ENCODE measurements around the gene SYNGAP1.

Gene SYNGAP1

GRCh38 chr6:33456156-33456555 lies 36.3 kb downstream of the SYNGAP1 start:
- TF ChIP-seq CTCF (IDR thresholded peaks at IDR 0.05; ENCODE audit: control insufficient read depth, extremely low read depth, insufficient read depth): no peak
- no peak for DNase-seq (ENCODE audit: low read depth)
- H3K4me3 ChIP-seq (ENCODE audit: low read depth, low read length): no peak overlapping the region

- no peak for DNase-seq (ENCODE audit: low read depth)
- TF ChIP-seq CTCF (IDR thresholded peaks at IDR 0.05; ENCODE audit: control insufficient read depth, extremely low read depth, insufficient read depth): no peak
- H3K4me3 ChIP-seq (ENCODE audit: low read depth, low read length): no peak overlapping the region
Measured at GRCh38 chr6:33458676-33459075, 38.8 kb downstream of the SYNGAP1 start.

DNA sequence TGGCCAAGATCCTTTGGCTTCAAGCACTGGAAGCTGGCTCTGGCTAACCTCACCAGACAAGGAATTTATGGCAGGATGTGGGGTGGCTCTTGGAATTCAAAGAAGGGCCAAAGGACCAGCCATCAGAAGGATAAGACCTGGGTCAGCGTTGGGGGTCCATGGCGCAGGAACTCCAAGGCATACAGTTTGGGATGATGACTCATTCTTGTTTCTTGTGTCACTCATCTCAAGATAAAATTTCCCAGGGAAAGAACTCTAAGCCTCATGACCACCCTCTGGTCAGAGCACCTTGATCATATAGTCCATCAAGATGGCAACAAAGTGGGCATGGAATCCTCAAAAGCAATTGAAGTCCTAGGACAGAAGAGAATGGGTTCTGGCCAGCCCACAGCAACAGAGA lies 39.4 kb downstream of the SYNGAP1 start:
- no peak for DNase-seq (ENCODE audit: low read depth)
- no peak for TF ChIP-seq CTCF (IDR thresholded peaks at IDR 0.05; ENCODE audit: control insufficient read depth, extremely low read depth, insufficient read depth)
- no peak overlapping the region for H3K4me3 ChIP-seq (ENCODE audit: low read depth, low read length)

DNA sequence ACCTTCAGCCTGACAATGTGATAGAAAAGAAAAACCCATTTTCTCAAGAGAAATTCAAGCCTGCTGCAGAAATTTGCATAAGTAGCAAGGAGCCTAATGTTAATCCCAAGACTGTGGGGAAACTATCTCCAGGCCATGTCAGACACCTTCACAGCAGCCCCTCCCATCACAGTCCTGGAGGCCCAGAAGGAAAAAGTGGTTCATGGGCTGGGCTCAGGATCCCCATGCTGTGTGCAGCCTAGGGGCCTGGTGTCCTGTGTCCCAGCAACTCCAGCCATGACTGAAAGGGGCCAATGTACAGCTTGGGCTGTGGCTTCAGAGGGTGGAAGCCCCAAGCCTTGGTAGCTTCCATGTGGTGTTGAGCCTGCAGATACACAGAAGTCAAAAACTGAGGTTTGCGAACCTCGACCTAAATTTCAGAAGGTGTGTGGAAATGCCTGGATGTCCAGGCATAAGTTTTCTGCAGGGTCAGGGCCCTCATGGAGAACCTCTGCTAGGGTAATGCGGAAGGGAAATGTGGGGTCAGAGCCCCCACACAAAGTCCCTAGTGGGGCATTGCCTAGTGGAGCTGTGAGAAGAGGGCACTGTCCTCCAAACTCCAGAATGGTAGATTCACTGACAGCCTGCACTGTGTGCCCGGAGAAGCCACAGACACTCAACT lies 46.3 kb downstream of the SYNGAP1 start:
- H3K4me3 ChIP-seq (ENCODE audit: low read depth, low read length): no peak overlapping the region
- no peak for DNase-seq (ENCODE audit: low read depth)
- no peak for TF ChIP-seq CTCF (IDR thresholded peaks at IDR 0.05; ENCODE audit: control insufficient read depth, extremely low read depth, insufficient read depth)

DNA sequence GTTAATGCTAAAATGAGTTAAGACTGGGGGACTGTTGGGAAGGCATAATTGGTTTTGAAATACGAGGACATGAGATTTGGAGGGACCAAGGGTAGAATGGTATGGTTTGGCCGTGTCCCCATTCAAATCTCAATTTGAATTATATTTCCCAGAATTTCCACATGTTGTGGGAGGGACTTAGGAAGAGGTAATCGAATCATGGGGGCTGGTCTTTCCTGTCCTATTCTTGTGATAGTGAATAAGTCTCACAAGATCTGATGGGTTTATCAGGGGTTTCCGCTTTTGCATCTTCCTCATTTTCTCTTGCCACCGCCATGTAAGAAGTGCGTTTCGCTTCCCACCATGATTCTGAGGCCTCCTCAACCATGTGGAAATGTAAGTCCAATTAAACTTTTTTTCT lies 47.2 kb downstream of the SYNGAP1 start:
- DNase-seq (ENCODE audit: low read depth): no peak
- no peak overlapping the region for H3K4me3 ChIP-seq (ENCODE audit: low read depth, low read length)
- no peak for TF ChIP-seq CTCF (IDR thresholded peaks at IDR 0.05; ENCODE audit: control insufficient read depth, extremely low read depth, insufficient read depth)

- TF ChIP-seq CTCF (IDR thresholded peaks at IDR 0.05; ENCODE audit: control insufficient read depth, extremely low read depth, insufficient read depth): no peak
- H3K4me3 ChIP-seq (ENCODE audit: low read depth, low read length): no peak overlapping the region
- DNase-seq (ENCODE audit: low read depth): no peak
Measured at GRCh38 chr6:33469661-33470060, 49.8 kb downstream of the SYNGAP1 start.

- TF ChIP-seq CTCF (IDR thresholded peaks at IDR 0.05; ENCODE audit: control insufficient read depth, extremely low read depth, insufficient read depth): no peak
- H3K4me3 ChIP-seq (ENCODE audit: low read depth, low read length): no peak overlapping the region
- DNase-seq (ENCODE audit: low read depth): no peak
Measured at GRCh38 chr6:33477864-33478263, 58.0 kb downstream of the SYNGAP1 start.

All from LNCaP clone FGC (cell line).